GM19397 (cell line): ENCODE measurements around the gene PRND.
"Not testable (repeated sequence)": the region's sequence is repeated elsewhere in the genome, so short reads cannot be mapped to it uniquely, and the experiment has no call there.

Source experiments
- ATAC-seq: cut with Tn5 transposase; IDR thresholded peaks from one replicate; pipeline ENCODE4 v1.9.1; 2021; ENCODE audit warnings: mild to moderate bottlenecking, moderate library complexity; ENCODE audit not compliant: unreplicated experiment

The PRND gene

GRCh38 chr20:4708036-4708435, 13.7 kb upstream of the PRND start:
- no peak for ATAC-seq

GRCh38 chr20:4708856-4709255, 12.9 kb upstream of the PRND start:
- no peak for ATAC-seq

GRCh38 chr20:4709261-4710105, 12.2 kb upstream of the PRND start:
- no peak for ATAC-seq

GRCh38 chr20:4710106-4710475, 11.6 kb upstream of the PRND start:
- ATAC-seq, result no peak

GRCh38 chr20:4711511-4711910, 10.2 kb upstream of the PRND start:
- no peak for ATAC-seq

- ATAC-seq, result no peak
Observed at GRCh38 chr20:4713401-4713800, 8.3 kb upstream of the PRND start.

GRCh38 chr20:4714818-4715217, 6.9 kb upstream of the PRND start:
- ATAC-seq, result no peak

- no peak for ATAC-seq
Observed at GRCh38 chr20:4717816-4718570, 3.7 kb upstream of the PRND start.

- no peak for ATAC-seq
Observed at GRCh38 chr20:4719190-4719589, 2.5 kb upstream of the PRND start.

GRCh38 chr20:4720041-4720976, 1.4 kb upstream of the PRND start:
- peak; percentile 93 for ATAC-seq

GRCh38 chr20:4720977-4721349, 746 bp upstream of the PRND start:
- no peak for ATAC-seq

GRCh38 chr20:4722571-4722970, 862 bp downstream of the PRND start:
- ATAC-seq, result no peak

- no peak for ATAC-seq
Observed at GRCh38 chr20:4722993-4723392, 1.3 kb downstream of the PRND start.

- ATAC-seq, result not testable (repeated sequence)
Observed at GRCh38 chr20:4723553-4723952, 1.8 kb downstream of the PRND start.

- no peak for ATAC-seq
Observed at GRCh38 chr20:4724459-4725262, 3.0 kb downstream of the PRND start.

GRCh38 chr20:4725263-4725550, 3.5 kb downstream of the PRND start:
- no peak for ATAC-seq

- no peak for ATAC-seq
Observed at GRCh38 chr20:4726710-4727397, 5.1 kb downstream of the PRND start.

GRCh38 chr20:4728120-4728760, 6.5 kb downstream of the PRND start:
- ATAC-seq, result no peak

GRCh38 chr20:4729265-4729664, 7.6 kb downstream of the PRND start:
- ATAC-seq, result no peak

- ATAC-seq, result no peak
Observed at GRCh38 chr20:4730780-4731179, 9.1 kb downstream of the PRND start.
